8988T (cell line): ENCODE data around the gene COA3.

Source experiments
- DNase-seq: peaks from one replicate; pipeline ENCODE4 v3.0.0; 2011

The COA3 gene

DNA sequence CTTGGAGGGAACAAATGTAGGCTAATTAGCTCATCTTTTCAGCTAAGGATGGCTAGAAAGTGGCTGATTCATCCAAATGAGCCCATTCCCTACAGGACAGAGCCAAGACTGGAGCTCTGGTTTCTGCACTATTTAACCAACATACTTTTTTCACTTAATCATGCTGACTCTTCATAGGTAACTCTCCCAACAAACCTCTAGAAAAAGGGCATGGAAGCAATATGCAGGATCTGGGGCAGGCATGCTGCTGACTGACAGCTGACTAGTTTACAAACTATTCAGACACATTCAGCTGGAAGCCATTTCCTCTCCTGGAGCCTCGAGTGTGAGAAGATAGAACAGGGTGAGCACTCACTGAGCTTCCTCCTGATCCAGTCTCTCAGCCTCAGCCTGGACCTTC, 19.4 kb upstream of the COA3 start:
- no peak for DNase-seq

DNA sequence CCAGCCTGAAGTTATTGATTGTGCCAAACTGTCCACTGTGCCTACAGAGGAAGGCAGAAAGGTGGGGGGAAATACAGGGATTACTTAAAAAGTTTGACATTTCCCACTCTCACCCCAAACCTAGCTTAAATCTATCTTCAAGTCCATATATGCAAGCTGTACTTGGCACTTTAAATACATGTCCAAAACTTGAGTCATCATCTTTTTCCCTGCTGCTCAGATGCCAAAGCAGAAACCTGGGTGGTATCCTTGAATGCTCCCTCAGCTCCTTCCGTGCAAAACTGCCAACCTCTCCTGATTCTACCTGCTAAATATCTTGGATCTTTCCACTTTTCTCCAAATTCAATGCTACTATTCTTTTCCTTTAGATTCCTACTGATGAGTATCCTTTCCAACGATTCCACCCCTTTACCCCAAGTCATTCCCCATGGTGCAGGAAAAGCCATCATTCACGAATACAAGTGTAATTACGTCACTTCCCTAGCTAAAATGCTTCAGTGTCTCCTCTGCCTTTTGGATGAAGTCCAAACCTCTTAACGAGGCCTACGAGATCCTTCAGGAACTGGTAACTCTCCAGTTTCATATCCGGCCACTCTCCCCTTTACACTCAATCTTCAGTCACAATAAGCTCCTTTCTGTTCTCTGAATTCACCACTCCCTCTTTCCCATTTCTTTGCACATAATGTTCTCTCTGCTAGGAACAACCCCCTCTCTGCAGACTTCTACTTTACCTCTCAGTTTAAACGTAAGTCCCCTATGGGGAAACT, 16.3 kb upstream of the COA3 start:
- DNase-seq, result no peak

DNA sequence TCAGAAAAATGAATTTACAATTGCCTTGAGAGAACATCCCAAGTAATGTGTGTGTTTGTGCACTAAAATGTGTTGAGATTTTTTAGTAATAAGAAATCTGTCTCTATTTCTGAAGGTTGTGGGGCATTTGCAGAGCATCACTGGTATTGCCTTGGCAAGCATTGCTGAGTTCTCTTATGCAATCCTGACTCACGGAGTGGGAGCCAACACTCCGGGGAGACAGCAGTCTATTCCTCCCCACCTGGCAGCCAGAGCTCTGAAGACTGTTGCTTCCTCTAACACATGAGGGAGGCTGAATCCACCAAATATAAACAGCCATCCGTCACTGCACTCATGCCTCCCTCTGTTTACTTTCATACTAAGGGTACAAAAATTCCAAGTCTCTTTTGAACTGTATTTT, 10.7 kb upstream of the COA3 start:
- DNase-seq, result no peak

DNA sequence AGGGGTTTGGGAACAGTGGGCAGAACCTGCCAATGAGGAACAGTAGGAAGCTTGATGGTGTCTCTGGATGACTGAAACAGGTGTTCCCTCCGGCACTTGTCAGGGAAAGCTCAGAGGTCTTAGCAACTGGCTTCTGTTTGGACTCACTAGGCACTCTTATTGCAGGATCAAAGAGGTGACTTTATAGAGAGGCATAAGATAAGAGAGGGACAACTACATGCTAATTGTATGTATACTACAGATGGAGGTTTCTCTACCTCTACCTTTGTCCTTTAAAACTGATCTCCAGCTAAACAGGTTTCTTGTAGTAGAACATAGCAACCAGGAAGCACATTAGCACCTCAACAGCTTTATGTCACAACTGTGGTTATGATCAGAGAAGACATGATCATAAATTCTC, 7.7 kb upstream of the COA3 start:
- no peak for DNase-seq

DNA sequence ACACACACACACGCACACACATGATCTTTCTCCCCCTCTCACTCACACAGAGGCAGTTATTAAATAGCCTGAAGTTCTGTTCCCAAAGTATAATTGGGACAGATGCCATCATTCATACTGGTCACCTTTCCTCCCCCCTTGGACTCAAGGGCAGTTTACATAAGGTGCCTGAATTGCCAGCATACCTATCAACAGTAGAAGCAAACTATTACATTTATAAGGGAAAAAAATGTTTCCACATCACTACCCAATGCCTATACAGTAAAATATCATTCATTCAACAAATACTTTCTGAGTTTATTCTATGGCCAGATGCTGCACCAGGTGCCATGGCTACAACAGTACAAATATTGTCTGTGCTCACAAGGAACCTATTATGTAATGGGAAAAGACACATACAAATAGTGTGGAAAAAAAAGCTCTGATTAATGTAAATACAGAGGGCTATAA, 6.4 kb upstream of the COA3 start:
- DNase-seq, result no peak

DNA sequence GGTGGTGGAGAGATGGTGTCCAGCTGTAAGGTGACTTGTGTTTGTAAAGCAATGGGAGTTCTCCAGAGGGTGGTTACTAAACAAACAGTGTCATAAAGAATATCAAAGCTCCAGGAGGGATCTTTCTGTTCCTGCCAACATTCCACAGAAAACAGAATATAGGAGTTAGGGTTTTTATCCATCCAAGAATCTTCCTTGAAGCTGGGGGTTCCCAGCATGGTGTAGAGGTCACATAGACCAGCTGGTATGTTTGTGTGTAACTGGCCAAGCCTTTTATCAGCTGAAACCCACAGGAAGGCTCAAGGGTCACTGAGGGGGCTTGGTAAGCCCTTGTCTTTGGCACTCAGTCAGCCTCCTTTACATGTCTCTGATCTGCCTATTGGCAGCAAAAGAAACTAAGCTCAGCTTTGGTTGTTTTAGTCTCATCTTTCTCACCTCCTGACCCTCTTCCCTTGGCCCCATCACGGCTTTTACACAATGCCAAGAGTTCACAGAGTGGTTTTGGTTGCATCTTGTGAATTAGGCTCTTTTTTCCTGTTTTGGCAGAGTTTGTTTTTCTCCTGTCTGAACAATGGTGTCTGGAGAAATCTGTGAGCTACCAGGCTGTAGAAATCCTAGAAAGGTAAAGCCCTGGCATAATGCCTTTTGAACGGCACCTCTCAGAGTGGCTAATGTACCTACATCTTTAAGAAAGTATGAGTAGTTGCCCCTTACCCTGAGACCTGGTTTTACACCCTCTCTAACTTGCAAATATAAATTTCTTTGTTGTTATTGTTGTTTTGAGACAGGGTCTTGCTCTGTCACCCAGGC, 4.8 kb upstream of the COA3 start:
- no peak for DNase-seq

DNA sequence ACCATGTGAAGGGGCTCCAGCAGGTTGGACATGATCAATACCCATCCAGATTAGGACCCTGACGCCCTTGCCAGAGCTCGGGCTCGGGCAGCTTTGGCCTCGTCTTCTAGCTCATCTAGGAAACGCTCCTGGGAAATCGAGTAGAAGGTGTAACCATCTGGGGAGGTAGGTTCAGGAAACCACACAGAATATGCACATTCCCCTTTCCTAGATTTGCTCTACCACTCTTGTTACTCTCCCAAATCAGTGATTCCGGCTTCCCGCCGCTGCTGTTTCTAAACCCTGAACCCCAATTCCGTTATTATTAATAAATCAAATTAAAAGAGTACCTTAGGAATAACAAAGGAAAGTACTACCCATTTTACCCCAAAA, 507 bp downstream of the COA3 start:
- no peak for DNase-seq

DNA sequence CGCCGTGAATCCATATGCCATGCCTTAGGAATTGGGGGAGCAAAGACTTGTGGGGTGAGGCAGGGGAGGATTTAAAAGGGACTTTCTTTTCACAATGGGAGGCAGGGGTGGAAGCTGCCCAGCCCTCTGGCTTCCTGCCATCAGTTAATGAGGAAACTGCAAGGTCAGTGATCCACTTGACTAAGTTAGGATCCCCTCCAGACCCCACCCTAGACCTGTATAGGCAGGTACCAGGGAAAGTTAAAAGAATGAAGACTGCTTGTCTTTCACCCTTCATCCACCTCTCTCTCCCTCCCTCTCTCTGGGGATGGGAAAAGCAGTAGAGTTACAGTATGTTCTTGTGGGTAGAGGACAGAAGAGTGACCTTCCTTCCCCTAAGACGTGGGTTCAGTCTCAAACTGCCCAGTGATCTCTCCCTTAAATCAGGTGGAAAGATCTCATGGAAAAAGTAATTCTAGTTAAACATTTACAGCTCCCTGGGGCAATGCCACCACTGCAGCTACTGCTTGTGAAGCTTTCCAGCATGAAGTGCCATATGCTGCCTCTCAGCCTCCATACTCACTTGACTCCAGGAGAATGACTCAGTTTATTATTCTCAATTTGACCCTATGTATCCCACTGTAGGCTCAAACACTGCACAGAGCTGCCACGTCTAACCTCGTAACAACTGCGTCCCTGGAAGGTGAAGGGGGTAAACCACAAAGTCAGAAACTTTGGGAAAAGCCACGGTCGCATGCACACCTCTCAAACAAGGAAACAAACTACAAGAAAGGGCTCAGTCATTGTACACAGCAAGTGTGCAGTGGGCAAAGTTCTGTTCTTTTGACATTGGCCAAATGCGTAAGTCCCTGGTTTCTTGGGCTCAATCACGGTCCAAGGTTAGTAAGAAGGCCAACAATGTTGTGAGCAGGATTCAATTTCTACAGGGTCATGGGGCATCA, 1.2 kb downstream of the COA3 start:
- no peak for DNase-seq

DNA sequence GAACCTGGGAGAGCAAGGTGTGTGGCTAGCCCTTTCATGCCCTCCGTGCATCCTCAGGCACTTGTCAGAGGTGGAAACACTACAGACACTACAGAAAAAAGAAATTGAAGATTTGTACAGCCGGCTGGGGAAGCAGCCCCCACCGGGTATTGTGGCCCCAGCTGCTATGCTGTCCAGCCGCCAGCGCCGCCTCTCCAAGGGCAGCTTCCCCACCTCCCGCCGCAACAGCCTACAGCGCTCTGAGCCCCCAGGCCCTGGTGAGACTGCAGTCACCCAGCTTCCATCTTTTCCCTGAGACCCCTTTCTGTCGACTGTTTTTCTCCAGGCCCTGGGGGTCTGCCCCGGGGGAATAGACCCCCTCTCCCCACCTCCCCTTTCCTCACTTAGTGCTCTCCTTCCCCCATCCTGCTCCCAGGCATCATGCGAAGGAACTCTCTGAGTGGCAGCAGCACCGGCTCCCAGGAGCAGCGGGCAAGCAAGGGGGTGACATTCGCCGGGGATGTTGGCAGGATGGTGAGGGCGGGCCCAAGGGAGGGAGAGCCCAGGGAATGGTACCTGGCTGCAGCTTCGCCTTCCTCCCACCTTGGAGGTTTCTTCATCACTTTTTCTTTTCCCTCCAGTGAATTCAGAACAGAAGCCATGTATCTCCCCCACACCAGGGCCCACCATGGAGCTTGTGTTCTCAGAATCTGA, 2.3 kb downstream of the COA3 start:
- DNase-seq, result no peak

DNA sequence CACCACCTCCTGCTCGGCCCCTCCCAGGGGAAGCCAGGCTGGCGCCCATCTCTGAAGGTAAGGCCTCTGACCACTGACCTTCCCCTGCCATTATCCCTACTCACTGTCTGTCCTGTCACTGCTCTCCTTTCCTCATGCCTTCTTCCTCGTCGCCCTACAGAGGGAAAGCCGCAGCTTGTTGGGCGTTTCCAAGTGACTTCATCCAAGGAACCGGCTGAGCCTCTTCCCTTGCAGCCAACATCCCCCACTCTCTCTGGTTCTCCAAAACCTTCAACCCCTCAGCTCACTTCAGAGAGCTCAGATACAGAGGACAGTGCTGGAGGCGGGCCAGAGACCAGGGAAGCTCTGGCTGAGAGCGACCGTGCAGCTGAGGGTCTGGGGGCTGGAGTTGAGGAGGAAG, 3.0 kb downstream of the COA3 start:
- DNase-seq, result no peak

DNA sequence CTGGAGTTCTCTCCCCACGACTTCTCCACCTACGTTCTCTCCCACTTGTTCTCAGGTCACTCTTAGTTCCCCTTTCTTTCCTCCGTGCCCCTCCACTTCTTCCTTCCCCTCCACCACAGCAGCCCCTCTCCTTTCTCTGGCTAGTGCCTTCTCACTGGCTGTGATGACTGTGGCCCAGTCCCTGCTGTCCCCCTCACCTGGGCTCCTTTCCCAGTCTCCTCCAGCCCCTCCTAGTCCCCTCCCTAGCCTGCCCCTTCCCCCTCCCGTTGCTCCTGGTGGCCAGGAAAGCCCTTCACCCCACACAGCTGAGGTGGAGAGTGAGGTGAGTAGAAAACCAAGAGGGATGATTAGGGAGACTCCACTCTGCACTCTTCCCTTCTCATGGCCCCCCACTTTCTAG, 3.4 kb downstream of the COA3 start:
- no peak for DNase-seq

DNA sequence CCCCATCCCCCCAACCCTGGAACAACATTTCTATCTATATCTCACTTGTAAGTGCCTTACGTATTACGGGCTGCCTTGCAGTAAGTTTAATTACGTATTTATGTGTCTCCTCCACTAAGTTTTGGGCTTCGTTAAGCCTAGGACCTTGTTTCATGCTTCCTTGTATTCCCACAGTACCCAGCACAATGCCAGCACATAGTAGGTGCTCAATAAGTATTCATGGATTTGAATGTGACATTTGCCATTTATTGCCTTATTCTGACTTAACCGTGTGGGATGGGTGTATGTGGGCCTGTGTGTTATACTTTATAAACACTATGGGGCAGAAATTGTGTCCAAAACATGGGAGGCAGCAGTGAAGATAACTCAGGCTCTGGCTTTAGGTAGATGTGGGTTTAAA, 6.0 kb downstream of the COA3 start:
- no peak for DNase-seq

DNA sequence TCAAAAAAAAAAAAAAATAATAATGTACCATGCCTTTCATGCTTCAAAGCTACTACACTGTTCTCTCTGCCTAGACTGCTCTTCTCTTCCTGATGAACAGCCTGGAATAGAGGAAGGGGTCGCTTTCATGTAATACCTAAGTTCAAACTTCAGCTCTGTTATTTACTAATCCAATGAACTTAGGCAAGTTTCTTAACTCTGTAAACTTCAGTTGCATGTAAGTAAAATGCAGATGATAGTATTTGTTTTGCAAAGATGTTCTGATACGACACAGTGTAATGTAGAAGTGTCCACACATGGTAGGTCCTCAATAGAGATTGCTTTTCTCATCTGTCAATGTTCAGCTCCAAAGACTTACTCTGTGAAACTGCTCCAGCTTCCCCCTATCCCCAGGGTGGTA, 6.6 kb downstream of the COA3 start:
- no peak for DNase-seq

DNA sequence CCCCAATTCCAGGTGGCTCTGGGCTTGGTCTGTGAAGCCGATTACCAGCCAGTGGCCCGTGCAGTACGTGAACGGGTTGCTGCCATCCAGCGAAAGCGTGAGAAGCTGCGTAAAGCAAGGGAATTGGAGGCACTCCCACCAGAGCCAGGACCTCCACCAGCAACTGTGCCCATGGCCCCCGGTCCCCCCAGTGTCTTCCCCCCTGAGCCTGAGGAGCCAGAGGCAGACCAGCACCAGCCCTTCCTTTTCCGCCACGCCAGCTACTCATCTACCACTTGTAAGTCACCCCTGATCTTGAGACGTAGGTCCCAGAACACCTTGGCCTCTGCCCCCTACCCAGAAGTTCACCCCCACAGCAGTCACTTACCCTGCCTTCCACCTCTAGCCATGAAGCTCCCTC, 11.2 kb downstream of the COA3 start:
- DNase-seq, result no peak

DNA sequence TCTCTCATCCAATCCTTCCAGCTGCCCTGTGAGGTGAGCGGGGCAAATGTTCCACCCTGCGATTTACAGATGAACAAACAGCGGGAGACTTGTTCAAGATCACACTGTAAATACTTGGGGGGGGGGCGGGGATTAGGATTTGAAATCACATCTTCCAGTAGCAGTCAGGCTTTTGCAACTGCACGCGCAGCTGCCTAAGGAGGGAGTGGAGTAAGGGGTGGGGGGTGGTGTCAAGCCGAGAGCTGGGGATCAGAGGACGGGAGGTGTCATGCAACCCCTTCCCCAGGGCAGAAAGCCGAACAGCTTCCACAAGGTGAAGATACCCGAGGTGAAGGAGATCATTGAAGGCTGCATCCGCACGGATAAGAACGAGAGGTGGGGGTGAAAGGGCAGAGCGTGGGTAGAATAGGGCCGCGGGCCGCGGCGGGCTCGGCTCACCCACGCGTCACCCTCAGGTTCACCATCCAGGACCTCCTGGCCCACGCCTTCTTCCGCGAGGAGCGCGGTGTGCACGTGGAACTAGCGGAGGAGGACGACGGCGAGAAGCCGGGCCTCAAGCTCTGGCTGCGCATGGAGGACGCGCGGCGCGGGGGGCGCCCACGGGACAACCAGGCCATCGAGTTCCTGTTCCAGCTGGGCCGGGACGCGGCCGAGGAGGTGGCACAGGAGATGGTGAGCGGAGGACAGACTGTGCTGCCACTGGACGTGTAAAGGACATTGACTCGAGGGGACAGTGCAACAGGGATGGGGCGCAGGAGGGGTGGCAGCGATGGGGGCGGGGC, 13.5 kb downstream of the COA3 start:
- no peak for DNase-seq

DNA sequence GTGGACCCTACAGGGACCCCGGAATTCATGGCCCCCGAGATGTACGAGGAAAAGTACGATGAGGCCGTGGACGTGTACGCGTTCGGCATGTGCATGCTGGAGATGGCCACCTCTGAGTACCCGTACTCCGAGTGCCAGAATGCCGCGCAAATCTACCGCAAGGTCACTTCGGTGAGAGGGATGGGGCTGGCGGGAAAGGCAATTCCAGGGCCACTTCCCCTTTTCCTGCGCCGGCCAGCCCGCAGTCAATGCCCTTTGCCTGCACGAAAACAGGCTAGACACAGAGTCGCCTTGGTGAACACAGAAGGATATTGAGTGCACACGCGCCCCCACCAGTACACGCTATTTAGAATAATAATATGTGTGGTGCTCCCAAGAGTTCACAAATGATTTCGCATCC, 14.1 kb downstream of the COA3 start:
- no peak for DNase-seq

DNA sequence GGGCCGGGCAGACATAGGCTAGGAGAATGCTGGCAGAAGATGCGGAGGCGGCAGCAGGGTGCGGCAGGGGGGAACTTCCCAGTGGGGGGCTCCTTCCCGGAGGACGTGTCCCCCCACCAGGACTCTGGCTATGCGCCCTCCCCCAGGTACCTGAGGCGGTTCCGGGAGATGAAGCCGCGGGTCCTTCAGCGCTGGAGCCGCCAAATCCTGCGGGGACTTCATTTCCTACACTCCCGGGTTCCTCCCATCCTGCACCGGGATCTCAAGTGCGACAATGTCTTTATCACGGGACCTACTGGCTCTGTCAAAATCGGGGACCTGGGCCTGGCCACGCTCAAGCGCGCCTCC, 14.7 kb downstream of the COA3 start:
- DNase-seq, result no peak

DNA sequence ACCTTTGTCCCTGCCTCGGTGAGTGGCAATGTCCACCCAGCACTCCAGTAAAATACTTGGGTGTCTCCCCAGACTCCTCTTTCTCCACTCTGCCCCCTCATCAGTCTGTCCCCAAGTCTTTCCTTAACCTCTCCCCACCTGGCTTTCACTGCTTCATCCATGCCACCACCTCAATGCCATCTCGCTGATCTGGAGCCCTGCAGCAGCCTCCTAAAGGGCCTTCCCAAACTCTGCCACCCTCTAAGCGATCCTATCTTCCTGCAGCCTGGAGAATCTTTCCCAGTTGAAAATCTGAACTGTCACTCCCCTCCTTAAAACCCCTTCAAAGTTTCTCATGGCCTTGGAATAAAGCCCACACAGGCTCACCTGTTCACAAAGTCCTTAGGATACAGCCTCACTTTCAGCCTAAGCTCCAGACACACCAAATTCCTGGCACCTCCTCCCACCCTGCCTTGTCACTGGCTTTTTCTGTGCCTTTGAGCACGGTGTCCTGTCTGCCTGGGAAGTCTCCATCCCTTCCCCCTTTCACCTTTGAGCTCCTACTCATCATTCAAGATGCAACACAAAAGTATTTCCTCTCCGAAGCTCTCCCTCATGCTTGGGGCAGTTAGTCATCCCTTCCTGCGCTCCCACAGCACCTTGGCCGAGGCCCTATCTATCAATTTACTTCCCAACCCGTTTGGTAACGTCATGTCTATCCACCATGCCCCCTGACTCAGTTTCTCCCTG, 15.3 kb downstream of the COA3 start:
- DNase-seq, result peak; percentile 66

DNA sequence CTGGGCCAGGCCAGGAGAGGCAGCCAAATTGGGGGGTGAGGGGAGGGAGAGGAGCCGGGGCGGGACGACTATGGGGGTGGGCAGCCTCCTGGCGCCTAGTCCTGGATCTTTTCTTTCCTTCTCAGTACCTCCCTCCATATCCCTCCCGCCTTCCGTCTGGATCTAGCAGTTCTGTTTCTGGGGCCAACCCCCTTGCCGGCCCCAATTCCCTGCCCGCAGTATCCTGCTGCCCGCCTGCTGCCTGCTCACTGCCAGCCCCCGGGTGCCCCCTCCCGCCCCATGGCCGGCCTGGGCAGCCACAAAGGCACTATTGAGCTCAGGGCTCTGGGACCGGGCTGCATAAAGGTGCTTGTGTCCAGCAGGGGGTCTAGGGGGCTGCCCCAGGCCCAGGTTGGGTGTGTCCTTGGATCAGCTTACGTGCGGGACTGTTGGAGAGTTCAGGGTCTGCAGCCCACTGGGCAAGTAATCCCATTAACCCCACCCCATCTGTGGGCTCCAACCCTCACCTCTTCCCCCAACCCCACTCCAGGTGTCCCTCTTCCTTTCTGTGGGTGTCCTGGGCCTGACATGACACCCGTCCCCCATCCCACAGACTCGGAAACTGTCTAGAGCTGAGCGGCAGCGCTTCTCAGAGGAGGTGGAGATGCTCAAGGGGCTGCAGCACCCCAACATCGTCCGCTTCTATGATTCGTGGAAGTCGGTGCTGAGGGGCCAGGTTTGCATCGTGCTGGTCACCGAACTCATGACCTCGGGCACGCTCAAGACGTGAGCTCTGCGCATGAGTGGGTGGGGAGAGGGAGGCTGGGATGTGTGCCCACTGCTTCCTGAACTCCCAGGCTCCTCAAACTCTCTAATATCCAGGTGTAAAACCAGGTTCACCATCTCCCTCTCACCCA, 16.1 kb downstream of the COA3 start:
- DNase-seq, result no peak

DNA sequence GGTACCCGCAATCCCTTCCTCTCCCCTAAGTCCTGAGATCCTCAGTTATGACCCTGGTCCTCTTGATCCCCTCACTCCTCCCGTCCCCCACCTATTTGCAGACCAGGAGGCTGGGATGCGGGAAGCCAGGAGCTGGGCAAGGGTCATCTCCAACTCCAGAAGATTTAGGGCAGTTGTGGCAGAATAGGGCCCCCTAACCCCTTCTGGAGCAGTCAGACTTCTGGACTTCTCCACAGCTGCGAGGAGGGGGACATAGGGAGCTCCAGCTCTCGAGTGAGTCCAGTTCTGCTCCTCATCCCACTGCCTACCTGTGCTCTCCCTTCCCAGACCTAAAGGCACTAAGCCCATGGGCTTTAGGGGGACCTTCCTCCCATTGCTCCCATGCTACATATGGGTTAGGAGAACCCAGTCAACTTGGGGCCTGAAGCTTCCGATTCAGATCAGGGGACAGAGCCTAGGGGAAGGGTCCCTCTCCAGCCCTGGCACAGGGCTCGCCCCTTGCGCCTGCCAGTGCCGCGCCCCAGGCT, 16.8 kb downstream of the COA3 start:
- DNase-seq, result no peak
